ENCODE data around the gene SCFD2.

SCFD2 gene

DNA sequence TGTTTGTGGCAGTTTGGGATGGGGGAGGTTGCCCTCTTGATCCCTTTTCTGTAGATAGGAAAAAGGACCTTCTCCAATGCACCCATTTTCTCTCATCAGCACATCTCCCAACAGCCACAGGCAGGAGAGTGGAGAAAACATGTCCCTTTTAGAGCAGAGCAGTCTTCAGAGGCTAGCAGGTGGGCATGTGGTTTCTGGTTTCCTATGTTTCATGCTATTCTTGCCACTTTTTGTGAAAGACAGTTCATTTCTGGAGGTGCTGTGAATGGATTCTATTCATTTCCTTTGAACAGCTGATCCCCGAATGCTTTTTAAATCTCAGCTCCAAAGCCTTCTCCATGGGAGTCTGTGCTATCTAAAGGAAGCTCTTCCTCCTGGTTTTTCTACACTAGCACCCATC, 484.9 kb downstream of the SCFD2 start:
- TF ChIP-seq, protein P1, sequence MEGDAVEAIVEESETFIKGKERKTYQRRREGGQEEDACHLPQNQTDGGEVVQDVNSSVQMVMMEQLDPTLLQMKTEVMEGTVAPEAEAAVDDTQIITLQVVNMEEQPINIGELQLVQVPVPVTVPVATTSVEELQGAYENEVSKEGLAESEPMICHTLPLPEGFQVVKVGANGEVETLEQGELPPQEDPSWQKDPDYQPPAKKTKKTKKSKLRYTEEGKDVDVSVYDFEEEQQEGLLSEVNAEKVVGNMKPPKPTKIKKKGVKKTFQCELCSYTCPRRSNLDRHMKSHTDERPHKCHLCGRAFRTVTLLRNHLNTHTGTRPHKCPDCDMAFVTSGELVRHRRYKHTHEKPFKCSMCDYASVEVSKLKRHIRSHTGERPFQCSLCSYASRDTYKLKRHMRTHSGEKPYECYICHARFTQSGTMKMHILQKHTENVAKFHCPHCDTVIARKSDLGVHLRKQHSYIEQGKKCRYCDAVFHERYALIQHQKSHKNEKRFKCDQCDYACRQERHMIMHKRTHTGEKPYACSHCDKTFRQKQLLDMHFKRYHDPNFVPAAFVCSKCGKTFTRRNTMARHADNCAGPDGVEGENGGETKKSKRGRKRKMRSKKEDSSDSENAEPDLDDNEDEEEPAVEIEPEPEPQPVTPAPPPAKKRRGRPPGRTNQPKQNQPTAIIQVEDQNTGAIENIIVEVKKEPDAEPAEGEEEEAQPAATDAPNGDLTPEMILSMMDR (IDR thresholded peaks at IDR 0.05; ENCODE audit: low read depth, low read length): no peak
- Histone ChIP-seq H3K4me3 (ENCODE audit: low read depth, low read length) (no peak overlapping the region), H3K36me3 (no peaks in the 10 kb centered on the region), H3K4me1 (no peaks in the 10 kb centered on the region), H3K27me3 (no peaks in the 10 kb centered on the region), H3K9me3 (no peaks in the 10 kb centered on the region)
- DNase-seq: no peak

DNA sequence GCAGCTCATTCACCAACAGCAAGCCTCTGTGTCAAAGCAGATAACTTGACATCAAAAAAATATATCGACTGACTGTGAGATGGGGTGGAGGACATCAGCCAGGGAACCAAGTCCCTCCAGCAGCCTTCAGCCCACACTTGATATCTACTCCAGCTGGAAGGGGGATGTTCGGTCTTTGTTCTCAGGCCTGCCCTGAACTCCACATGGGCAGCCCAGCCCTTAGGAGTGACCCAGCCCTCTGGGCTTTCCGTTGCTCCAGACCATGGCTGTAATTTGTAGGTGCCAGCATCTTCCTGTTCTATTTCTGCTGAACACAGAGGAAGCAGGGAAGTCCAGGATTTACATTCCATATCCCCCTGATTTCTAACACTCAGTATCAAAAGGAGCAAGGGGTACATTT, 486.4 kb downstream of the SCFD2 start:
- H3K4me3 ChIP-seq (ENCODE audit: low read depth, low read length): no peak overlapping the region
- TF ChIP-seq, protein P1 (IDR thresholded peaks at IDR 0.05; ENCODE audit: low read depth, low read length): no peak

DNA sequence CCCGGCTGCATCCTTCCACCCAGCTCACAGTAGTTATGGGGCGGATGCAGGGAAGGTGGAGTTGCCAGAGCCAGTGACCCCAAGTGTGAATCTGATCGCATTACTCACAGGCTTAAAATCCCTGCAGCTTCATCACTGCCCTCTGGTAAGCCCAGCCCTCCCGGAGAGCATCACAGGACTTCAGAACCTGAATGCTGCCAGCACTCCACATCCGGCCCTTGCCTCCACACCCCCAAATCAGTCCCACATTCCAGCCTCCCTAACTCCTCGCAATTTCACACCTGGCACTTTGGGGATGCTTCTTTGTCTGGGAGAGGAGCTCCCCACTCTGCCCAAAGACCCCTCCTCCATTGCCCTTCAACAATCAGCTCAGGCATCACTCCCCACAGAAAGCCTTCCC, 488.2 kb downstream of the SCFD2 start:
- Histone ChIP-seq H3K27me3 (no peaks in the 10 kb centered on the region), H3K4me1 (peaks cover 3% of the 10 kb centered on the region), H3K4me3 (ENCODE audit: low read depth, low read length) (no peak overlapping the region), H3K9me3 (no peaks in the 10 kb centered on the region), H3K36me3 (no peaks in the 10 kb centered on the region)
- TF ChIP-seq, protein P1 (IDR thresholded peaks at IDR 0.05; ENCODE audit: low read depth, low read length): no peak
- no peak for DNase-seq

More for the DNA sequence above, 486.4 kb downstream of the SCFD2 start:
- DNase-seq: no peak
- no peaks in the 10 kb centered on the region for H3K27me3 ChIP-seq
- H3K9me3 ChIP-seq: no peaks in the 10 kb centered on the region
- peaks cover 3% of the 10 kb centered on the region for H3K4me1 ChIP-seq
- no peaks in the 10 kb centered on the region for H3K36me3 ChIP-seq

DNA sequence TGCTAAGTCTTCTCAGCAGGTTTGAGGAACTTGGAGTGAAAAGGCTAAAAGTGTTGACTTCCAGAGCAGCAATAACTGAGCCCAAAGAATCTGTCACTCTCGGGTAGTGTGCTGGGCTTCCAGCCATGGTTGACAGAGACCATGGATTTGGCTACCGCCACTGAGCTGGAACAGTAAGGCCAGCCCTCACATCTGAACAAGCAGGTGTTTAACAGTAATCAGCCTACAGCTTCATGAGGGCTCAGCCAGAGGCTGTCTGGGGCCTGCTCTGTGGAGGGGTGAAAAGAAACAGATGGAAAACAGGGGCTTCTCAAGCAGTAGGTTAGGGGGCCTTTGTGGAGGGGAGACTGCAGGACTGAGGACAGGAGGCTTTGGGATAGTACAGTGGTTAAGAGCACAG, 488.8 kb downstream of the SCFD2 start:
- H3K4me1 ChIP-seq: peaks cover 3% of the 10 kb centered on the region
- no peaks in the 10 kb centered on the region for H3K36me3 ChIP-seq

DNA sequence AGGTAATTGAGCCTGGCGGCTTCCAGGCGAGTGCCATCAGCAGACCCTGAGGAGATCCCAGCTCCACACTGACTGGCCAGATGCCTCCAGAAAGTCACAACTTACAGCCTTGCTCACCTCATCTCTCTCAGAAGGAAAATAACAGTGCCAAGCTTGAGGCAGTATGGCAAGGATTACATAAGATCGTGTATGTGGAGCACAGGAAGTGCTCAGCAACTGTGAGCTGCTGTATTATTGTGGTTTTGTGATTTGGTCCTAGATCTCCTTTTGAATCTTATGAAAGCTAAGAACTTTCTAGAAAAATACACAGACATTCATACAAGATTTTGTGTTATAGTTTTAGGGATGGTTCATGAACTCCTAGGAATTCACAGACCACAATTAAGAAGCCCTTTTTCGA, 489.8 kb downstream of the SCFD2 start:
- TF ChIP-seq, protein P1 (IDR thresholded peaks at IDR 0.05; ENCODE audit: low read depth, low read length): no peak
- no peak for DNase-seq

More for the DNA sequence above, 488.8 kb downstream of the SCFD2 start:
- TF ChIP-seq, protein P1 (IDR thresholded peaks at IDR 0.05; ENCODE audit: low read depth, low read length): no peak
- Histone ChIP-seq H3K4me3 (ENCODE audit: low read depth, low read length) (no peak overlapping the region), H3K9me3 (no peaks in the 10 kb centered on the region), H3K27me3 (no peaks in the 10 kb centered on the region)
- no peak for DNase-seq

DNA sequence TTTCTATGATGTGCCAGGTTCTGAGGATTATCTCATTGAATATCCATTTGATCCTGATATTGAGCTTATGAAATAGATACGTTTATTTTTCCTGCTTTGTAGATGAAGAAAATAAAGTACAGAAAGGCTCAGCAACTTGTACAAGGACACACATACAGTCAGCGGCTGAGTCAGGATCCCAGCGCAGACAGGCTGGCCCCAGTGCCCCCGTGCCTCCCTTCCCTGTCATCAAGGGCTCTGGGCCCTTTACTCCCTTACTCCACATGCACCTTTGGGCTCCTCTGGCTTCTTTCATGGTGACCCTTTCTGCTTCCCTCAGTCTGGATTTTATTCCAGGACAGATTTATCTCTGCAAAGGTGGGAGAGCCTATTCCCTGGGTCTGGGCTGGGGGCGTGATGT, 490.9 kb downstream of the SCFD2 start:
- no peak overlapping the region for H3K4me3 ChIP-seq (ENCODE audit: low read depth, low read length)
- H3K9me3 ChIP-seq: no peaks in the 10 kb centered on the region
- no peaks in the 10 kb centered on the region for H3K36me3 ChIP-seq
- TF ChIP-seq, protein P1 (IDR thresholded peaks at IDR 0.05; ENCODE audit: low read depth, low read length): no peak
- H3K27me3 ChIP-seq: no peaks in the 10 kb centered on the region
- no peak for DNase-seq
- peaks cover 17% of the 10 kb centered on the region for H3K4me1 ChIP-seq

More for the DNA sequence above, 489.8 kb downstream of the SCFD2 start:
- no peaks in the 10 kb centered on the region for H3K36me3 ChIP-seq
- H3K4me3 ChIP-seq (ENCODE audit: low read depth, low read length): no peak overlapping the region
- H3K27me3 ChIP-seq: no peaks in the 10 kb centered on the region
- H3K9me3 ChIP-seq: no peaks in the 10 kb centered on the region
- H3K4me1 ChIP-seq: peaks cover 6% of the 10 kb centered on the region
